CD4-positive, alpha-beta memory T cell (primary cell): ENCODE results near the gene EXOC8. TPM values are rescaled to one million over a fixed set of nuclear protein-coding genes. Genes with fewer than 3 reads are reported as not detected.

Experiments used
- CTCF ChIA-PET: fragments of 350-600 bp; sonication (Branson Sonifier 250); formaldehyde crosslinking; loops from one replicate; lab custom pipeline; 2021; ENCODE audit warnings: inconsistent platforms; ENCODE audit not compliant: partially characterized antibody; lab: Charles Lee
- POLR2A ChIA-PET: fragments of 350-600 bp; sonication (Branson Sonifier 250); formaldehyde crosslinking; loops from one replicate; lab custom pipeline; 2021; ENCODE audit not compliant: partially characterized antibody; lab: Charles Lee
- DNase-seq, 5 donors: peaks; one replicate each; pipeline versions ENCODE4 v3.0.0 to v3.0.0-alpha.2; 2020 to 2022; ENCODE audit warnings: mixed read lengths in 1 of 5
- H3K27ac ChIP-seq: one replicate; pipeline ENCODE4 v1.7.0; 2013; ENCODE audit warnings: low read depth, low read length
- H3K27me3 ChIP-seq: 2 replicates; pipeline ENCODE4 v1.7.0; 2013; ENCODE audit warnings: mild to moderate bottlenecking, low read length, moderate library complexity; ENCODE audit not compliant: insufficient read depth
- H3K36me3 ChIP-seq: 2 replicates; pipeline ENCODE4 v1.7.0; 2013; ENCODE audit warnings: mild to moderate bottlenecking, low read length, moderate library complexity; ENCODE audit not compliant: insufficient read depth
- H3K4me1 ChIP-seq: 2 replicates; pipeline ENCODE4 v1.7.0; 2013; ENCODE audit warnings: mild to moderate bottlenecking, low read length, moderate library complexity; ENCODE audit not compliant: insufficient read depth
- H3K4me3 ChIP-seq, 2 donors: one replicate each; pipeline ENCODE4 v1.7.0; 2013; ENCODE audit warnings: low read length in 2 of 2, mild to moderate bottlenecking in 1 of 2
- H3K9me3 ChIP-seq, 2 donors: one replicate each; pipeline ENCODE4 v1.7.0; 2013; ENCODE audit warnings: low read length in 2 of 2, control low read depth in 1 of 2; ENCODE audit not compliant: control insufficient read depth in 1 of 2
- H3K27ac Mint-ChIP-seq, 7 donors: one replicate each; pipeline ENCODE4 v1.8.0; 2020 to 2021; ENCODE audit warnings: mixed read lengths in 7 of 7, mild to moderate bottlenecking in 6 of 7, inconsistent platforms in 3 of 7, moderate library complexity in 3 of 7
- H3K27me3 Mint-ChIP-seq, 2 donors: one replicate each; pipeline ENCODE4 v1.8.0; 2020 to 2021; ENCODE audit warnings: mixed read lengths in 2 of 2
- H3K36me3 Mint-ChIP-seq, 2 donors: one replicate each; pipeline ENCODE4 v1.8.0; 2020 to 2021; ENCODE audit warnings: mixed read lengths in 2 of 2, inconsistent platforms in 1 of 2, mild to moderate bottlenecking in 1 of 2
- H3K4me1 Mint-ChIP-seq, 4 donors: one replicate each; pipeline ENCODE4 v1.8.0; 2020 to 2021; ENCODE audit warnings: mixed read lengths in 4 of 4, mild to moderate bottlenecking in 1 of 4
- H3K4me3 Mint-ChIP-seq, 8 donors: one replicate each; pipeline ENCODE4 v1.8.0; 2020 to 2021; ENCODE audit warnings: mixed read lengths in 8 of 8, mild to moderate bottlenecking in 7 of 8, moderate library complexity in 6 of 8, inconsistent platforms in 3 of 8
- H3K9me3 Mint-ChIP-seq, 8 donors: one replicate each; pipeline ENCODE4 v1.8.0; 2020 to 2021; ENCODE audit warnings: mixed read lengths in 8 of 8, mild to moderate bottlenecking in 5 of 8, inconsistent platforms in 3 of 8, moderate library complexity in 1 of 8
- intact Hi-C: fragments of 100-400 bp; cut with micrococcal nuclease; formaldehyde crosslinking; loops from one replicate; pipeline ENCODE4 v1.15.1; 2023
- polyA plus RNA-seq, 2 donors: library from polyadenylated mRNA; unstranded; fragments of 300-500 nt; fragmentation: Illumina TruSeq; gene quantifications; one replicate each; pipeline ENCODE4 v1.2.3, GENCODE V29; 2021
- total RNA-seq, 2 experiments: library from RNA; stranded (reverse); gene quantifications; one replicate each; pipeline ENCODE4 v1.2.3, GENCODE V29; 2021

The EXOC8 gene
- total and polyA plus RNA-seq, 4 experiments from 2014 or later = 2.2 to 37.7 (median 20.4) TPM

- no peak for DNase-seq
- no peaks in the 10 kb centered on the region for H3K4me1 ChIP-seq
- ChIA-PET CTCF (no interaction called here), POLR2A (no interaction called here)
- Mint-ChIP-seq H3K36me3 (no peaks in the 10 kb centered on the region), H3K27me3 (peaks cover 0 to 1% of the 10 kb centered on the region in 2 donors), H3K9me3 (no peaks in the 10 kb centered on the region), H3K4me1 (no peaks in the 10 kb centered on the region), H3K27ac (peak overlapping the region in 1 of 7 donors; percentile 80), H3K4me3 (no peak overlapping the region)
- intact Hi-C loops = no loop called here
- no peak overlapping the region for H3K27ac ChIP-seq
- no peaks in the 10 kb centered on the region for H3K27me3 ChIP-seq
- no peaks in the 10 kb centered on the region for H3K9me3 ChIP-seq
- H3K36me3 ChIP-seq = no peaks in the 10 kb centered on the region
- H3K4me3 ChIP-seq = no peak overlapping the region
Observed at GRCh38 chr1:231311720-231312431, 25.8 kb downstream of the EXOC8 start.

GRCh38 chr1:231310391-231310934 lies 27.2 kb downstream of the EXOC8 start:
- Histone ChIP-seq H3K4me1 (no peaks in the 10 kb centered on the region), H3K4me3 (no peak overlapping the region), H3K36me3 (no peaks in the 10 kb centered on the region), H3K27ac (no peak overlapping the region), H3K9me3 (no peaks in the 10 kb centered on the region), H3K27me3 (no peaks in the 10 kb centered on the region)
- Mint-ChIP-seq H3K27ac (no peak overlapping the region), H3K27me3 (no peaks in the 10 kb centered on the region), H3K4me1 (no peaks in the 10 kb centered on the region), H3K4me3 (no peak overlapping the region), H3K9me3 (no peaks in the 10 kb centered on the region), H3K36me3 (no peaks in the 10 kb centered on the region)
- ChIA-PET CTCF (no interaction called here), POLR2A (no interaction called here)
- DNase-seq = no peak
- intact Hi-C loops = no loop called here

DNA sequence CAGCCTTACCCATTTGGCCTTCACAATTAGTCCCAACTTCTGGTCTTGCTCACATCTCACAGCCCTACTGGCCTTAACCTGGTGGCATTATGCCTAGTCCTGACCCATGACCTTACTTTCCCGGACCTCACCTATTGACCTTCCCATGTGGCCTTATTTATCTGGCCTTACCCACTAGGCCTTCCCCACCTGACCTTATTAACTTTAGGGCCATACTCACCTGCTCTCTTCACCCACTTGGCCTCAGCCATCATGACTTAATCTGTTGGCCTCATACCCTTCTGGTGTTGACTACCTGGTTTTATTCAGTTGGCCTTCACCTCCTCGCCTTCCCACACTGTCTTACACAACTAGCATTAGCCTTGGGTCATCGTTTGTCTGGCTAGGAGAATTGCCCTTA lies 35.7 kb downstream of the EXOC8 start:
- H3K36me3 Mint-ChIP-seq = no peaks in the 10 kb centered on the region
- Histone ChIP-seq H3K36me3 (no peaks in the 10 kb centered on the region), H3K27me3 (no peaks in the 10 kb centered on the region), H3K4me1 (no peaks in the 10 kb centered on the region), H3K4me3 (no peak overlapping the region), H3K9me3 (no peaks in the 10 kb centered on the region), H3K27ac (no peak overlapping the region)
- H3K27ac Mint-ChIP-seq = no peak overlapping the region
- no peaks in the 10 kb centered on the region for H3K4me1 Mint-ChIP-seq
- intact Hi-C loops = no loop called here
- H3K9me3 Mint-ChIP-seq = no peaks in the 10 kb centered on the region
- POLR2A ChIA-PET = no interaction called here
- H3K4me3 Mint-ChIP-seq = no peak overlapping the region
- no peak for DNase-seq
- H3K27me3 Mint-ChIP-seq = no peaks in the 10 kb centered on the region
- CTCF ChIA-PET = no interaction called here

DNA sequence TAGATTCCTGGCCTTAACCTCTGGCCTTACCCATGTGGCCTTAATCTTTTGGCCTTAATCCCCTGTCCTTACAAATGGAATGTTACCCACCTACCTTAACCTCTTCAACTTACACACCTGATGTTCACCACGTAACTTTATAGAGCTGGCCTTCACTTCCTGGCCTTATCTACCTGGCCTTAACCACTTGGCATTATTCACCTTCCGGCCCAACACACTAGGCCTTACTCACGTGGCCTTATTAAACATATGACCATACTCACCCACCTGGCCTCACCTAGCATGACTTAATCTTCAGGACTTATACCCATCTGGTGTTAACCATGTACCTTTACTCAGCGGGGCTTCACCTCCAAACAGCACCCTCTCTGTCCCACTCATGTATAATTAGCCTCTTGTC lies 41.7 kb downstream of the EXOC8 start:
- H3K9me3 Mint-ChIP-seq = no peaks in the 10 kb centered on the region
- H3K27ac Mint-ChIP-seq = peak overlapping the region in 1 of 7 donors; percentile 84
- Histone ChIP-seq H3K27me3 (no peaks in the 10 kb centered on the region), H3K9me3 (no peaks in the 10 kb centered on the region), H3K27ac (no peak overlapping the region), H3K36me3 (no peaks in the 10 kb centered on the region), H3K4me3 (no peak overlapping the region), H3K4me1 (no peaks in the 10 kb centered on the region)
- no peaks in the 10 kb centered on the region for H3K27me3 Mint-ChIP-seq
- H3K36me3 Mint-ChIP-seq = no peaks in the 10 kb centered on the region
- no peak overlapping the region for H3K4me3 Mint-ChIP-seq
- no peak for DNase-seq
- H3K4me1 Mint-ChIP-seq = no peaks in the 10 kb centered on the region
- intact Hi-C loops = no loop called here
- ChIA-PET CTCF (interaction anchor here (0.6 to 1.3 kb wide), 2 partner anchors 12 to 20 kb away, joined by 3 read pairs; no protein-coding TSS in a partner anchor), POLR2A (no interaction called here)

DNA sequence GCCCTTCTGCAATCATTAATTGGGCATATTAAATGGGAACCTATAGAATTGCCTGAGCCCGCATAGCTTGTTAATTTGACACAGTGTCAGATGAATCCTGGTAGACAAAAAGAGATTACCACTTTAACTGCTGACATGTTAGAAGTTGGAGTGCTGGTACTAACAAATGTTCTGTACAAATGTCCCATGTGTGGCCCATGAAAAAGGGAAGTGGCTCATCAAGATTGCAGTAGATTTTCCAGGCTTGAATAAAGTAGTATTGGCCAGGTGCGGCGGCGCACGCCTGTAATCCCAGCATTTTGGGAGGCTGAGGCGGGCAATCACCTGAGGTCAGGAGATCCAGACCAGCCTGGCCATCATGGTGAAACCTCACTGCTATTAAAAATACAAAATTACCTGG lies 51.0 kb downstream of the EXOC8 start:
- CTCF ChIA-PET = no interaction called here
- no peak for DNase-seq
- H3K4me3 ChIP-seq = no peak overlapping the region
- H3K36me3 Mint-ChIP-seq = no peaks in the 10 kb centered on the region
- no peaks in the 10 kb centered on the region for H3K27me3 Mint-ChIP-seq
- POLR2A ChIA-PET = no interaction called here
- H3K27me3 ChIP-seq = no peaks in the 10 kb centered on the region
- H3K27ac ChIP-seq = no peak overlapping the region
- no peak overlapping the region for H3K27ac Mint-ChIP-seq
- intact Hi-C loops = no loop called here
- no peak overlapping the region for H3K4me3 Mint-ChIP-seq
- H3K9me3 Mint-ChIP-seq = no peaks in the 10 kb centered on the region
- no peaks in the 10 kb centered on the region for H3K4me1 ChIP-seq
- H3K9me3 ChIP-seq = no peaks in the 10 kb centered on the region
- no peaks in the 10 kb centered on the region for H3K36me3 ChIP-seq
- no peaks in the 10 kb centered on the region for H3K4me1 Mint-ChIP-seq

DNA sequence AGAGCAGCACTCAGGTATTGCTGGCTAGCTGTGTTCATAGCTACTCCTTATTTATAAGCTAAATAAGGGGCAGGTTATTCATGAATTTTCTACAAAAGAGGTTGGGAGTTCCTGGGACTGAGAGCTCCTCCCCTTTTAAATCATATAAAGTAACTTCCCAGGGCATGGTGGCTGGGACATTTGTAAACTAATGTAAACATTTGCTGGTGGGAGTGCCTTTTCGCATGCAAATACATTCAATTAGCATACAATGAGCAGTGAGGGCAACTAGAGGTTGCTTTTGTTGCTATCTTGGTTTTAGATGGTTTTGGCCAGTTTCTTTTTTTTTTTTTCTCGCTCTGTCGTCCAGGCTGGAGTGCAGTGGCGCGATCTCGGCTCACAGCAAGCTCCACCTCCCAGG lies 53.2 kb downstream of the EXOC8 start:
- ChIA-PET CTCF (interaction anchor here (0.7 kb wide), 1 partner anchor 12 kb away, joined by 3 read pairs; no protein-coding TSS in a partner anchor), POLR2A (no interaction called here)
- Histone ChIP-seq H3K36me3 (no peaks in the 10 kb centered on the region), H3K27me3 (no peaks in the 10 kb centered on the region), H3K4me3 (no peak overlapping the region), H3K4me1 (no peaks in the 10 kb centered on the region), H3K9me3 (no peaks in the 10 kb centered on the region), H3K27ac (no peak overlapping the region)
- no peaks in the 10 kb centered on the region for H3K4me1 Mint-ChIP-seq
- H3K27ac Mint-ChIP-seq = no peak overlapping the region
- no peaks in the 10 kb centered on the region for H3K27me3 Mint-ChIP-seq
- H3K36me3 Mint-ChIP-seq = no peaks in the 10 kb centered on the region
- no peak for DNase-seq
- no peaks in the 10 kb centered on the region for H3K9me3 Mint-ChIP-seq
- H3K4me3 Mint-ChIP-seq = no peak overlapping the region
- intact Hi-C loops = no loop called here
